ENCODE measurements around the gene CTDSPL2.

DNA sequence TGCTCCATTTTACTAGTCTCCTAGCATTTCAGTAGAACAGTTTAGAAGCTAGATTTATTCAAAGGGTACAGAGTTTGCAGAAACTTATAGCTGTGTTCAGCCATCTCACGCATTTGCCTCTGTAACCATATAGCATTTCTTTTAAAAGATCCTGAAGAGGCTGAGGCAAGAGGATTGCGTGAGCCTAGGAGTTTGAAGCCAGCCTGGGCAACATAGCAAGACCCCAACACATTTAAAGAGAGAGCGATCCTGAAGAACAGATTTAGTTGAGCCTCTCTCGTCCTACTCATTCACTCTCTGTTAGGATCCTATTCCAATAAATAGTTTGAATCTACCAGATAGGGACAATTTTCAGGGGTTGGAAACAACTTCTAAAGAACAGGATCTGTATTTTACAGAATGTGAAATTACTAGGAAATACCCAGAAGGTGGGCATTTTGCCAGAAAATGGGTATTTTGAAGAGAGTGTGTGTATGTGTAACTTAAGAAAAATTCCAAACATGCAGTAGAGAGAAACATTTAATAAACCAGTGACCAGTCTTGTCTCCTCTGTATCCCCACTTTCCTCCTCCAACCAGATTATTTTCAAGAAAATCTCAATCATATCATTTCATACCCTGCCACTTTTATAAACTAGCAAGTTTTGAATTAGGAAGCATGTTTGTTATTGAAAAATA lies 114.0 kb downstream of the CTDSPL2 start:
- TF ChIP-seq, protein P1, sequence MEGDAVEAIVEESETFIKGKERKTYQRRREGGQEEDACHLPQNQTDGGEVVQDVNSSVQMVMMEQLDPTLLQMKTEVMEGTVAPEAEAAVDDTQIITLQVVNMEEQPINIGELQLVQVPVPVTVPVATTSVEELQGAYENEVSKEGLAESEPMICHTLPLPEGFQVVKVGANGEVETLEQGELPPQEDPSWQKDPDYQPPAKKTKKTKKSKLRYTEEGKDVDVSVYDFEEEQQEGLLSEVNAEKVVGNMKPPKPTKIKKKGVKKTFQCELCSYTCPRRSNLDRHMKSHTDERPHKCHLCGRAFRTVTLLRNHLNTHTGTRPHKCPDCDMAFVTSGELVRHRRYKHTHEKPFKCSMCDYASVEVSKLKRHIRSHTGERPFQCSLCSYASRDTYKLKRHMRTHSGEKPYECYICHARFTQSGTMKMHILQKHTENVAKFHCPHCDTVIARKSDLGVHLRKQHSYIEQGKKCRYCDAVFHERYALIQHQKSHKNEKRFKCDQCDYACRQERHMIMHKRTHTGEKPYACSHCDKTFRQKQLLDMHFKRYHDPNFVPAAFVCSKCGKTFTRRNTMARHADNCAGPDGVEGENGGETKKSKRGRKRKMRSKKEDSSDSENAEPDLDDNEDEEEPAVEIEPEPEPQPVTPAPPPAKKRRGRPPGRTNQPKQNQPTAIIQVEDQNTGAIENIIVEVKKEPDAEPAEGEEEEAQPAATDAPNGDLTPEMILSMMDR (IDR thresholded peaks at IDR 0.05 in 4 of 5, conservative IDR thresholded peaks at IDR 0.05 in 1 of 5): no peak
- TF ChIP-seq POLR2A (IDR thresholded peaks at IDR 0.05): no peak
